Activated CD4-positive, alpha-beta T cell treated with anti-CD3 and anti-CD28 coated beads, Interleukin-2, amount 50 U/mL, for 1 hour (primary cell): ENCODE data around the gene MANSC1.
A peak's percentile ranks its signal among the peaks of the same experiment; 100 is the strongest.
"Not testable (repeated sequence)": the region's sequence is repeated elsewhere in the genome, so short reads cannot be mapped to it uniquely, and the experiment has no call there.

Experiments
- DNase-seq: peaks from one replicate; pipeline ENCODE4 v3.0.0-alpha.2; 2020

Gene MANSC1

GRCh38 chr12:12365446-12365802 is 15.4 kb upstream of the MANSC1 start:
- DNase-seq: no peak

DNA sequence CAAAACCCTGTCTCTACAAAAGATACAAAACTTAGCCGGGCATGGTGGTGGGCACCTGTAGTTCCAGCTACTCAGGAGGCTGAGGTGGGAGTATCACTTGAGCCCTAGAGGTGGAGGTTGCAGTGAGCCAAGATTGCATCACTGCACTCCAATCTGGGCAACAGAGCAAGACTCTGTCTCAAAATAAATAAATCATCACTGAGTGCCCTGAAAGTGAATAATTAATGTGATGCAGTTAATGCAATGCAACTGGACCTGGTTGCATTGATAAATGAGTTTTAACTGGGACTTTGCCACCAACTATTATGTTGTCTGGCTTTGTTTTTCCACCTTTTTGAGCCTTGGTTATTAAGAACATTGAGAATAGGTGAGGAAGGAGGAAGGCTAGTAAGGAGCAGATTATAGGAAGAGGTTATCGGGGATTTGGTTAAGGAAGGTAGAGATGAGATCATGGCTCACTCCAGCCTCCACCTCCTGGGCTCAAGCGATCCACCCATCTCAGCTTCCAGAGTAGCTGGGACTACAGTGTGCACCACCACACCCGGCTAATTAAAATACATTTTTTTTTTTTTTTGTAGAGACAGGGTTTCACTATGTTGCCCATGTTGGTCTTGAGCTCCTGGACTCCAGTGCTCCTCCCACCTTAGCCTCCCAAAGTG is 14.9 kb upstream of the MANSC1 start:
- no peak for DNase-seq

DNA sequence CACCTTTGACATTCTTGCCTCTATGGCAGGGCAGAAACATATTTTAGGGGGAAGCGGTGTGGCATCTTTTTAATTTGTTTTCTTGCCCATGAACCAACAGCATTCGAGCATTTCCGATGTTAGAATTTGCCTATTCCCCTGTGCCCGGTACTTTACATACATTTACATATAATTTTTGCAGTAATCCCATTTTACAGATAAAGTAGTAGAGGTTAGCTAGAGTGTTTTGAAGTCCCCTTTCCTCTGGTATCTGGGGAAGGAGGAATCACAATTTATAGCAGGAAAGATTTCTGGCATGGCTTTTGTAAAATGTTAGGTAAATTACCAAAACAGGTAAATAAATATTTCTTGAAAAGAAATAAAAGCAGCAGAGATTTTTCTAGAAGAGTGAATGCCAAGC is 8.5 kb upstream of the MANSC1 start:
- no peak for DNase-seq

- no peak for DNase-seq
Observed at GRCh38 chr12:12357719-12358461, 7.8 kb upstream of the MANSC1 start.

GRCh38 chr12:12356896-12357718 is 7.1 kb upstream of the MANSC1 start, which contains the start of gene BORCS5:
TSS of gene BORCS5 (plus strand) at chr12:12357078. CDS start at chr12:12357452, 374 bp downstream.
- DNase-seq: peak; percentile 98

GRCh38 chr12:12356467-12356895 is 6.4 kb upstream of the MANSC1 start:
- DNase-seq: no peak

DNA sequence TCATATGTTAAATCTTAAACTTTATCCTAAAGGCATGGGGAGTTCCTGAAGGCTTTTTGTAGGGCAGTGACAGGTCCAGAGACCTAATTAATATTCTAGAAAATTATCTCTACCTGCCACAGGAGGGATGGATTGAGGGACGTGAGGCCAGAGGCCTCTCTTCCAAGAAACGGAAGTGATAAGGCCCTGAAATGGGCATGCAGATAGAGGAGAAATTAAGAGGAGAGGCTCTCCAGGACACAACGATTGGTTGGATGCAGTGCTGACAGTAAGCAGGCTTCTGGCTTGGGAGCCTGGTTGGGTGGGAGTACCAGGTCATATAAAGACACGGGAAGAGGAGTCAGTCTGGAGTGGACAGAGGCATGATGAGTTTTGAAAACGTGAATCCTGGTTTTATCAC is 3.8 kb upstream of the MANSC1 start:
- no peak for DNase-seq

GRCh38 chr12:12353276-12353675 is 3.2 kb upstream of the MANSC1 start:
- DNase-seq: no peak

GRCh38 chr12:12351468-12352185 is 1.6 kb upstream of the MANSC1 start:
- DNase-seq: not testable (repeated sequence)

DNA sequence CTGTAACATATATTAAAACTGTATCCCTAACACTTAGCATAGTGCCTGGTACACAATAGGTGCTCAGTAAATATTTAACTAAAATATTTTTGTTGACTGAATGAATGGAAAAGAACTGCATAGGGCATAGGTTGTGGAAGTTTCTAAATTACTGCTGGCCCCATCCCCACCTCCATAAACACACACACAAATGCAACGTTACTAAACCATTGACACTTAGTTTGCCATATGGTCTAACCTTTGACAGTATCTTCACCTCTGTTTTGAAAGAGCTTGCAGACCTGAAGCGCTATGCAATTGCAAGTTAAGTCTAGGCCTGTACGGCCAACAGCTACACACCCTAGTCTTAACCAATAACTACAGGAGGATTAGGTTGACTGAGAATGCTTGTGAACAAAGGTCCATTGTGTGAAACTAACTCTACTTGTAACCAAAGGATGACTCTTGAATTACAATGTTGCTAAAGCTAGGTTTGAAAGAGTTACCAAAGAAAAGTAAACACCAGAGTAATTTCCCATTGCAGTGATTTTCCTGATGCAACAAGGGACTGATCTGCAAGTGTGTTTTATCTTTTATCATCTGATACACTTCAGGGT is 924 bp upstream of the MANSC1 start:
- DNase-seq: no peak

DNA sequence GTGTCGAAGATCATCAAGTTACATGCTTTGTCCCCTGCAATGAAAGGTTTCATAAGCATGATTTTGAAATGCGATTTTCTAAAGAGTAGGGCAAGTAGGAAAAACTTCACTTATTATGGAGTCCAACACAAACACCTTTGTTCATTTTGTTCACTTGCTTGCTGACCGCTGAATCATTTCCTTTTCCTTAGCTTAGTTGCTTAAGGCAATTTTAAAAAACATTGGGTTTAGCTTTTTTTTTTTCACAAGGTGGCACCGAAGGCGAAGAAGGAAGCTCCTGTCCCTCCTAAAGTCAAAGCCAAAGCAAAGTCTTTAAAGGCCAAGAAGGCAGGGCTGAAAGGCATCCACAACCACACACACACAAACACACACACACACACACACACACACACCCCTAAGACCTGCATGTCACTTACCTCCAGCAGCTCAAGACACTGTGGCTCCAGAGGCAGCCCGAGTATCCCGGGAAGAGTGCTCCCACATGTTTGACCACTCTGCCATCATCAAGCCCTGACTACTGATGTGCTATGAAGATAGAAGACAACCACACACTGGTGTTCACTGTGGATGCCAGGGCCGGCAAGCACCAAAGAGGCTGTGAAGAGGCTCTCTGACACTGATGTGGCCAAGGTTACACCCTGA is 11.4 kb downstream of the MANSC1 start:
- DNase-seq: no peak

DNA sequence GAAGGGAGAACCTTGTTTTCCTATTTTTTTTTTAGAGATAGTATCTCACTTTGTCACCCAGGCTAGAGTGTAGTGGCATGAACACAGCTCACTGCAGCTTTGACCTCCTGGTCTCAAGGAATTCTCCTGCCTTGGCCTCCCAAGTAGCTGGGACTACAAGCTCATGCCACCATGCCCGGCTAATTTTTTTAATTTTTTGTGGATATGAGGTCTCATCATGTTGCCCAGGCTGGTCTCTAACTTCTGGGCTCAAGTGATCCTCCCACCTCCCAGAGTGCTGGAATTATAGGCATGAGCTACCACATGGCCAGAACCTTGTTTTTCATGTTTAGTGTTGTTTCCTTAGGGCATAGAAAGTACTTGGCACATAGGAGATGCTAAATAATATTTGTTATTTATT is 13.5 kb downstream of the MANSC1 start:
- no peak for DNase-seq

DNA sequence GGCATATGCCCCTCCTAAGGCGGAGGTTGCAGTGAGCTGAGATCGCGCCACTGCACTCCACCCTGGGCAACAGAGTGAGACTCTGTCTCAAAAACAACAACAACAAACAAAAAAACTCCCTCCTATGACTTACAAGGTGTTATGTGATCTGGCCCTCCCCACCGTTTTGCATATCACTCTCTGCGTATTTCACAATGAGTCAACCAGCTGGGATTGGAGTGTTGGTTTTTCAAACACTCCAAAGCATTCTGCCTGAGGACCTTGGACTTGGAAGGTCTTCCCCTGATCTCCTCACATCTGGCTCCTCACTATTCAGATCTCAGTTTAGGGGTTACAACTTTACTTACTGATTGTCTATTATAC is 14.0 kb downstream of the MANSC1 start:
- DNase-seq: no peak

- DNase-seq: peak; percentile 54
Observed at GRCh38 chr12:12334367-12335040, 15.5 kb downstream of the MANSC1 start.

GRCh38 chr12:12333407-12334366 is 16.4 kb downstream of the MANSC1 start:
- DNase-seq: no peak

DNA sequence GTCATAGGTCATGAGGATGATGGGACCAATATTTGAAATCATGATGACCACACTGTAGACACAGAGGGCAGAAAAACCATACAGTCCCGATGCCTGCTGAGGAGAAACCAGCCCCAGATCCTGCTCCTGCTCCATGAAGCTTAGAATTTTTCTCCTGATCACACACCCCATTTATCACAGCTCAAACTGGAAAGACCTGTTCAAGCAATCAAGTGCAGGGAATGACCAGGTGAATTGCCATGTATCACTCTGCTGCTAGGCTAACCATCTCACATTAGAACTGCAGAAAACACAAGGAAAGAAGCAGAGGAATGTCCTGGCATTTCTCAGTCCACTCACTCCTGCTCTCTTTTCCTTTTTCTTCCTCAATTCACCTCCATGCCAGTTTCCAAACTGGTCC is 18.1 kb downstream of the MANSC1 start:
- no peak for DNase-seq

DNA sequence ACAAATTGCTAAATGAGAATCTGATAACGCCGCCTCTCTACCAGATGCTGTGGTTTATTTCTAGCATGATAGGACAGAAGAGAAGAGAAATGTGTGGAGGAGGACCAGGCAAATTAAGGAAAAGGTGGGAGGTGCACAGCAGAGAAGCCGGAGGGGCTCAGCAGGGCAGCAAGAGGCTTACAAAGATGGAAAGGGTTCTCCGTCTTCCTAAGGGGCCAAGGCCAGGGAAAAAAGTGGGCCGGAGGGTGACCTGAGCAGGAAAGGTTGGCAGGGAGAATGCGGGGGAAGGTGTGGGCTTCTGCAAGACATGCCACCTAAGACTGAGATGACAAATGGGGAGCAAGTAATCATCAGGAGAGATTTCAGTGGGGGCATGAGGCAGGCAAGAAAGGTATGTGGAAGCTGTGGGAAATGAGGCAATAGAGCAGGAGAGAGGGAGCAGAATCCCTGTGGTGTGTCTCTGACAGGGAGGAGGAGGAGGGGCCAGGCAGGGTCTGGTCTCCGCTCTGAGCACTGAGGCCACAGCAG is 18.7 kb downstream of the MANSC1 start:
- no peak for DNase-seq

DNA sequence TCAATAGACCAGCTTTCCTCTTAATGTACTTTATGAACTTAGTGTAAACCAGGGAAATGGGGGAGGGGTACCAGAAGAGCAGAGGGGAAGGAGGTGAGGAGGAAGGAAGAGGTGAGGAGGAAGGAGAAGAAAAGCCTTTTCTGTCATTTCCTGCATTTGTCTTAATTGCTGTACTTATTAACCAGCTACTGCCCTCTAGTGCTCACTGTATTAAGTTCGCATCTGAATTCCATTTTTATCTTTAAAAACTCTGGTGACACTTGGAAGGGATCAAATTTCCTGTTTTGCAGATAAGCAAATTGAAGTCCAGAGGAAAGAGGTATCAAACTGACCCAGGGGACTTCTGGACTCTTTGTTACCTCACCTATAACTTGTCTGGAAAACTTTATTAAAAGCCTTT is 22.2 kb downstream of the MANSC1 start:
- no peak for DNase-seq

- DNase-seq: no peak
Observed at GRCh38 chr12:12326262-12326661, 23.8 kb downstream of the MANSC1 start.

GRCh38 chr12:12323591-12323990 is 26.5 kb downstream of the MANSC1 start:
- no peak for DNase-seq
